ENCODE measurements around the gene ATE1. TPM values are rescaled to one million over a fixed set of nuclear protein-coding genes. Genes with fewer than 3 reads are reported as not detected.

Gene ATE1
- total RNA-seq, 3 donors from 2014 or later (not counting 1 experiment from before 2014, with no cell fraction given): 30.4 to 40.6 (median 30.5) TPM

DNA sequence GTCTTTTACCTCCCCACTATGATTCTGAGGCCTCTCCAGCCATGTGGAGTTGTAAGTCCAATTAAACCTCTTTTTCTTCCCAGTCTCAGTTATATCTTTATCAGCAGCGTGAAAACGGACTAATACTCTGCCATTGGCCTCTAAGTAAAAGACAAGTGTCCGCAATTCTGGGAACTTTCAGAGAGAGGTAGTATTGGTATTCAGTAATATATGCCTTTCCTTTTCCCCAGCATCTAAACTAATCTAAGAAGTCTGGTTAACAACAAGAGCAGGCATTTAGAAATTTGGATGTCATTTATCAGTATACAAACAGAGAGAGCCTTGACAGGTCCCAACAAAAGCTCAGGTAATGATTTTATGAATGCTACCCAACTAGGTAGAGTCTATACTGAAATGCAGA lies 95.2 kb downstream of the ATE1 start:
- ATAC-seq: no peak
- H3K27me3 ChIP-seq (ENCODE audit: control insufficient read depth, insufficient read depth, low read length): no peaks in the 10 kb centered on the region
- no peaks in the 10 kb centered on the region for H3K4me1 ChIP-seq (ENCODE audit: control insufficient read depth, insufficient read depth, low read length)
- peaks cover 33% of the 10 kb centered on the region for H3K36me3 ChIP-seq (ENCODE audit: control insufficient read depth, insufficient read depth, low read length)
- no peak for TF ChIP-seq CTCF (IDR thresholded peaks at IDR 0.05)
- H3K9me3 Mint-ChIP-seq: no peaks in the 10 kb centered on the region
- H3K4me3 Mint-ChIP-seq: no peak overlapping the region
- DNase-seq: no peak
- no peak overlapping the region for H3K27ac ChIP-seq (ENCODE audit: low read length)
- WGBS (ENCODE audit: insufficient coverage): no CpG with 5 or more reads among the region's 3 CpGs
- no peaks in the 10 kb centered on the region for H3K27me3 Mint-ChIP-seq (ENCODE audit: low read depth in 2 of 2)
- no peaks in the 10 kb centered on the region for H3K36me3 Mint-ChIP-seq
- no peak overlapping the region for H3K4me3 ChIP-seq (ENCODE audit: low read length)
- H3K4me1 Mint-ChIP-seq: no peaks in the 10 kb centered on the region
- no peak overlapping the region for H3K27ac Mint-ChIP-seq
- H3K9me3 ChIP-seq (ENCODE audit: control insufficient read depth, insufficient read depth, low read length): no peaks in the 10 kb centered on the region
- intact Hi-C loops (cut with micrococcal nuclease): no loop called here

DNA sequence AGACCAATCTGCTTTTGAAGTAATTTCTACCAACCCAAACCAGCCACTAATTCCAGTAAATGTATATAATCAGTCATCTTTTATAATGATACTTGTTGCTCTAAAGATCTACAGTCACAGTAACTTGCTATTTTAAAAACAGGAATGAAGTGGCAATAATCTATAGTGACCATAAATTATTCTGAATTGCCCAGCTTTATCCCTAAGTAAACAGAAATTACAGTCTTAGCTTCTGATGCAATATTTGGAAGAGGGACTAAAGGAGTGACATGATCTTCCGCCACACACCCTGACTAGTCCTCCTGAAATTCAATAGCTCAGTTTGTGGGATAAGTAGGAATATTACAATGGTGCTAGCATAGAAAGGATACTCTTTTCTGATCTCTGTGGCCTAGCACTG lies 96.1 kb downstream of the ATE1 start:
- 100% methylated on average over 1 of the region's 1 CpG for WGBS (ENCODE audit: insufficient coverage)
- Mint-ChIP-seq H3K36me3 (no peaks in the 10 kb centered on the region), H3K4me3 (no peak overlapping the region), H3K27ac (no peak overlapping the region), H3K9me3 (no peaks in the 10 kb centered on the region), H3K4me1 (no peaks in the 10 kb centered on the region), H3K27me3 (ENCODE audit: low read depth in 2 of 2) (no peaks in the 10 kb centered on the region)
- no peak for DNase-seq
- Histone ChIP-seq H3K36me3 (ENCODE audit: control insufficient read depth, insufficient read depth, low read length) (peaks cover 33% of the 10 kb centered on the region), H3K4me3 (ENCODE audit: low read length) (no peak overlapping the region), H3K4me1 (ENCODE audit: control insufficient read depth, insufficient read depth, low read length) (no peaks in the 10 kb centered on the region), H3K27me3 (ENCODE audit: control insufficient read depth, insufficient read depth, low read length) (no peaks in the 10 kb centered on the region), H3K27ac (ENCODE audit: low read length) (no peak overlapping the region), H3K9me3 (ENCODE audit: control insufficient read depth, insufficient read depth, low read length) (no peaks in the 10 kb centered on the region)
- TF ChIP-seq CTCF (IDR thresholded peaks at IDR 0.05): no peak
- intact Hi-C loops (cut with micrococcal nuclease): no loop called here
- no peak for ATAC-seq

GRCh38 chr10:121831237-121831636 lies 96.6 kb downstream of the ATE1 start:
- H3K27me3 Mint-ChIP-seq (ENCODE audit: low read depth in 2 of 2): no peaks in the 10 kb centered on the region
- no peaks in the 10 kb centered on the region for H3K36me3 Mint-ChIP-seq
- no peaks in the 10 kb centered on the region for H3K9me3 Mint-ChIP-seq
- H3K27ac Mint-ChIP-seq: no peak overlapping the region
- Histone ChIP-seq H3K9me3 (ENCODE audit: control insufficient read depth, insufficient read depth, low read length) (no peaks in the 10 kb centered on the region), H3K27me3 (ENCODE audit: control insufficient read depth, insufficient read depth, low read length) (no peaks in the 10 kb centered on the region), H3K27ac (ENCODE audit: low read length) (no peak overlapping the region), H3K4me3 (ENCODE audit: low read length) (no peak overlapping the region), H3K4me1 (ENCODE audit: control insufficient read depth, insufficient read depth, low read length) (no peaks in the 10 kb centered on the region), H3K36me3 (ENCODE audit: control insufficient read depth, insufficient read depth, low read length) (peaks cover 33% of the 10 kb centered on the region)
- ATAC-seq (no peak), DNase-seq (no peak)
- WGBS (ENCODE audit: insufficient coverage): 95% methylated on average over 6 of the region's 6 CpGs
- TF ChIP-seq CTCF (IDR thresholded peaks at IDR 0.05): no peak
- intact Hi-C loops (cut with micrococcal nuclease): no loop called here
- no peaks in the 10 kb centered on the region for H3K4me1 Mint-ChIP-seq
- H3K4me3 Mint-ChIP-seq: no peak overlapping the region

DNA sequence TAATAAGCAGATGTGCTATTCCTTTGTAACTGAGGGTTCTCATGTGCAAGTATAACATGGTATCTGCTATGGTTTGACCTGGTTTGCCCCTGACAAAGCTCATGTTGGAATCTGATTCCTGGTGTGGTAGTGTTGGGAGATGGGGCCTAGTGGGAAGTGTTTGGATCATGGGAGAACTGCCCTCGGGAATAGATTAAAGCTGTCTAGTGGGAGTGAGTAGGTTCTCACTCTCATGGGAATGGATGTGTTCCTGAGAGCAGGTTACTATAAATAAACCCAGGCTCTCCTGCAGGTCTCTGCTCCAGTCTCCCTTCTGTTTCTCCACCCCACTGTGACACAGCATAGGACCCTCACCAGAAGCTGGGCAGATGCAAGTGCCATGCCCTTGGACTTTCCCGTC lies 97.7 kb downstream of the ATE1 start:
- intact Hi-C loops (cut with micrococcal nuclease): no loop called here
- Mint-ChIP-seq H3K36me3 (no peaks in the 10 kb centered on the region), H3K4me1 (no peaks in the 10 kb centered on the region), H3K9me3 (no peaks in the 10 kb centered on the region), H3K4me3 (no peak overlapping the region), H3K27ac (no peak overlapping the region), H3K27me3 (ENCODE audit: low read depth in 2 of 2) (no peaks in the 10 kb centered on the region)
- ATAC-seq: no peak
- WGBS (ENCODE audit: insufficient coverage): 100% methylated on average over 2 of the region's 2 CpGs
- H3K4me1 ChIP-seq (ENCODE audit: control insufficient read depth, insufficient read depth, low read length): no peaks in the 10 kb centered on the region
- H3K9me3 ChIP-seq (ENCODE audit: control insufficient read depth, insufficient read depth, low read length): no peaks in the 10 kb centered on the region
- DNase-seq: no peak
- no peak for TF ChIP-seq CTCF (IDR thresholded peaks at IDR 0.05)
- H3K4me3 ChIP-seq (ENCODE audit: low read length): no peak overlapping the region
- H3K36me3 ChIP-seq (ENCODE audit: control insufficient read depth, insufficient read depth, low read length): peaks cover 23% of the 10 kb centered on the region
- no peaks in the 10 kb centered on the region for H3K27me3 ChIP-seq (ENCODE audit: control insufficient read depth, insufficient read depth, low read length)
- H3K27ac ChIP-seq (ENCODE audit: low read length): no peak overlapping the region
